NB4 (cell line): Measurements from ENCODE around the gene RASSF7.

Experiments
- CTCF ChIP-seq: IDR thresholded peaks from one replicate; pipeline ENCODE4 v1.5.1; 2012; ENCODE audit warnings: low read depth, low read length
- MAX ChIP-seq: IDR thresholded peaks from 2 replicates; pipeline ENCODE4 v1.6.1; 2011; ENCODE audit warnings: low read depth, low read length
- MYC ChIP-seq: IDR thresholded peaks from 2 replicates; pipeline ENCODE4 v1.6.1; 2011; ENCODE audit warnings: low read depth, low read length
- POLR2A ChIP-seq: IDR thresholded peaks from 2 replicates; pipeline ENCODE4 v1.6.1; 2011; ENCODE audit warnings: mild to moderate bottlenecking; ENCODE audit not compliant: insufficient read length; ENCODE audit errors: extremely low read depth

- TF ChIP-seq POLR2A (no peak), CTCF (no peak), MAX (no peak), MYC (no peak)
Measured at GRCh38 chr11:607971-608659, 47.3 kb downstream of the RASSF7 start.
